HepG2 (cell line): ENCODE results near the gene GPR12. TPM values are rescaled to one million over a fixed set of nuclear protein-coding genes. Genes with fewer than 3 reads are reported as not detected.

Source experiments
- NRL ChIP-seq: sonication (generic); formaldehyde crosslinking; IDR thresholded peaks from 2 replicates; pipeline ENCODE4 v1.5.0; 2020; ENCODE audit warnings: missing genetic modification reagents, mild to moderate bottlenecking, moderate library complexity, borderline replicate concordance
- PRDM10 ChIP-seq: sonication (generic); formaldehyde crosslinking; IDR thresholded peaks from 2 replicates; pipeline ENCODE4 v1.4.0; 2020; ENCODE audit warnings: low read depth, missing genetic modification reagents
- SALL1 ChIP-seq: sonication (generic); formaldehyde crosslinking; IDR thresholded peaks from 2 replicates; pipeline ENCODE4 v1.8.0; 2022; ENCODE audit warnings: mild to moderate bottlenecking, missing genetic modification reagents
- ZHX2 ChIP-seq, 2 experiments: sonication (generic) in 1 of 2; formaldehyde crosslinking in 1 of 2; IDR thresholded peaks; 2 replicates each; pipeline versions ENCODE4 v1.6.1 to v1.9.0; 2014 to 2022; ENCODE audit warnings: antibody characterized with exemption in 1 of 2, borderline replicate concordance in 1 of 2, inconsistent platforms in 1 of 2, low read depth in 1 of 2, missing genetic modification reagents in 1 of 2
- ZNF432 ChIP-seq: sonication (generic); formaldehyde crosslinking; IDR thresholded peaks from 2 replicates; pipeline ENCODE4 v1.5.0; 2020; ENCODE audit warnings: missing genetic modification reagents, mild to moderate bottlenecking, borderline replicate concordance
- polyA plus RNA-seq, 8 experiments: library from polyadenylated mRNA; depleted of rRNA in 3 of 8; stranded (reverse) in 7 of 8; unstranded in 1 of 8; fragments of >200 nt; fragmentation: Illumina TruSeq in 4 of 8; extraction: Trizol in 4 of 8; gene quantifications; 2 replicates each; pipeline versions ENCODE4 v1.2.1 to v1.2.3, GENCODE V29; 2011 to 2016; ENCODE audit warnings: low read depth in 4 of 8, missing spikeins in 1 of 8, mixed read lengths in 1 of 8; ENCODE audit not compliant: insufficient read depth in 1 of 8
- total RNA-seq, 5 experiments: library from RNA; depleted of rRNA; stranded (reverse); fragments of >200 nt; fragmentation: Illumina TruSeq; extraction: Trizol; gene quantifications; 2 replicates each; pipeline ENCODE4 v1.2.3, GENCODE V29; 2016; ENCODE audit warnings: low read depth in 1 of 5

GPR12 gene
- total and polyA plus RNA-seq, 2 of the 13 experiments (the other 11 are each of a cell fraction or from before 2014, with no cell fraction given): not detected

- no peak for TF ChIP-seq ZHX2 (IDR thresholded peaks at IDR 0.05; ENCODE audit: low read depth)
- no peak for TF ChIP-seq ZHX2 (CRISPR knock-in tag; IDR thresholded peaks at IDR 0.05; ENCODE audit: borderline replicate concordance)
- no peak for TF ChIP-seq SALL1 (CRISPR knock-in tag)
- no peak for TF ChIP-seq PRDM10 (CRISPR knock-in tag)
- no peak for TF ChIP-seq ZNF432
- TF ChIP-seq NRL (CRISPR knock-in tag): no peak
Measured at GRCh38 chr13:26779321-26779720, 18.7 kb upstream of the GPR12 start (continued).
